GM10266 (cell line): ENCODE data around the gene RNF152.

Experiments used
- DNase-seq: peaks from one replicate; pipeline ENCODE4 v3.0.0; 2012; ENCODE audit errors: extremely low spot score
- CTCF ChIP-seq: IDR thresholded peaks from 2 replicates; pipeline ENCODE4 v1.5.1; 2012; ENCODE audit warnings: mild to moderate bottlenecking, low read depth; ENCODE audit not compliant: control insufficient read depth, insufficient read depth; ENCODE audit errors: missing control alignments

Gene RNF152

GRCh38 chr18:61894751-61895524 is 2.1 kb upstream of the RNF152 start:
- TF ChIP-seq CTCF = no peak
- peak; percentile 42 for DNase-seq

GRCh38 chr18:61893971-61894750 is 1.4 kb upstream of the RNF152 start:
- peak; percentile 44 for TF ChIP-seq CTCF
- DNase-seq = peak; percentile 83

GRCh38 chr18:61893309-61893970 is 633 bp upstream of the RNF152 start:
- peak; percentile 60 for DNase-seq
- TF ChIP-seq CTCF = no peak

- TF ChIP-seq CTCF = no peak
- DNase-seq = no peak
Observed at GRCh38 chr18:61891894-61892293, 913 bp downstream of the RNF152 start.

- no peak for TF ChIP-seq CTCF
- DNase-seq = no peak
Observed at GRCh38 chr18:61891271-61891670, 1.5 kb downstream of the RNF152 start.

- TF ChIP-seq CTCF = no peak
- DNase-seq = no peak
Observed at GRCh38 chr18:61890344-61890743, 2.5 kb downstream of the RNF152 start.
